Measurements from ENCODE around the gene ABCA13. TPM values are rescaled to one million over a fixed set of nuclear protein-coding genes. Genes with fewer than 3 reads are reported as not detected.

Gene ABCA13
- total RNA-seq, 1 donor from 2014 or later: not detected

DNA sequence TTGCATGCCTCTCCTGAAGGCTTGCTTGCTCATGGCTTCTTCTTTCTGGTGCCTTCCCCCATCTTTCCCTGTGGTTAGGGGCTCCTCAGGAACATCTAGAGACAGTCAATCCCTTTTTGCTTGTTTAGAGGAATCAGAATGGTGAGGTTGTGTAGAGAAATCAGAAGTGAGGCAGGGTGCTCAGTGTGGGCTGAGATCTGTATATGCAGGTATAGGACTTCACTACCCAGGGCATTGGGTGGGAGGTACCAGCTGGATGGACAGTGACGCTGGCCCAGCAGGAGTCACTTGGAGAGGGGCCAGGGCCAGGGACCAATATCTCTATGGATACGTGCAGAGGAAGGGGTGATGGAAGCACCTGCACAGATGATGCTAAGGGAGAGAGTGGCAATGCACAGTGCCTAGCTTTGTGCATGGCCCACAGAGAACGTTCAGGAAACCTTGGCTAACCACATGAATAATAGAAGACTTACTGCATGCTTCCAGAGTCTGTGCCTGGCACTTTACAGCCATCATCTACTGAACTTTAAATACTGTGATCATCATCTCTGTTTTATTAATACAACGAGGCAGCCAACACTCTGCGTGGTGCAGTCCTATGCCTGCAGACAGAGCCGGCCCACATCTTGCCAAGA is 255.2 kb downstream of the ABCA13 start:
- no peak for DNase-seq (ENCODE audit: low read depth in 2 of 2)

- DNase-seq (ENCODE audit: low read depth in 2 of 2): no peak
Observed at GRCh38 chr7:48426966-48427555, 255.8 kb downstream of the ABCA13 start.

GRCh38 chr7:48427671-48428070 is 256.4 kb downstream of the ABCA13 start:
- DNase-seq (ENCODE audit: low read depth in 2 of 2): no peak

- DNase-seq (ENCODE audit: low read depth in 2 of 2): no peak
Observed at GRCh38 chr7:48428091-48428684, 256.9 kb downstream of the ABCA13 start.

GRCh38 chr7:48429117-48429516 is 257.9 kb downstream of the ABCA13 start:
- DNase-seq (ENCODE audit: low read depth in 2 of 2): no peak

- no peak for DNase-seq (ENCODE audit: low read depth in 2 of 2)
Observed at GRCh38 chr7:48438206-48438605, 266.9 kb downstream of the ABCA13 start.

DNA sequence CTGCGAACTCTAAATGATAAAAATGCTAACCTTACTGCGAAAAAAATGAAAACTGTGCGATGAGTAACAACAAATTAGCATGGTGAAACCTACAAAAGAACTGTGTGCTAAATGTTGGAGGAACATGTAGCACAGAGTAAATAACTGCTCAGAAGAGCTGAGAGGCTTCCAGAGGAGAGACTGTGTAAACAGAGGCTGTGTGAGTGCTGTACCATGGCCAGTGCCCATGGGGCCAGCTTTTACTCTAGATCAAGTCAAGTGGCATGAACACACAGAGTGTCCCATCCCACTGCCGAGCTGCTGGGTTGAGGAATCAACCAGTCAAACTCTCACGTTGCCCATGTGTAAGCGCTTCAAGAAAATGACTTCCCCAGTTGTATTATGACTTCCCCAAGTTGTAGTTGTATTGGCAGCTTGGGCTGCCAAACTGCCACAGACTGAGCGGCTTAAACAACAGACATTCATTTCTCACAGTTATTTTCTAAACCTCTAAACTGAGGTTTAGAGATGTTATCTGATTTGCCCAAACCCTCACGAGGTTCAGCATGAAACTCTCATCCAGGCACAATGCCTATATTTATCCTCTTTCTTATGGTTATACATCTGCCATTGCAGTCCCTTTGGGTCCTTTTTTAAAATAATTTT is 270.7 kb downstream of the ABCA13 start:
- DNase-seq (ENCODE audit: low read depth in 2 of 2): no peak

DNA sequence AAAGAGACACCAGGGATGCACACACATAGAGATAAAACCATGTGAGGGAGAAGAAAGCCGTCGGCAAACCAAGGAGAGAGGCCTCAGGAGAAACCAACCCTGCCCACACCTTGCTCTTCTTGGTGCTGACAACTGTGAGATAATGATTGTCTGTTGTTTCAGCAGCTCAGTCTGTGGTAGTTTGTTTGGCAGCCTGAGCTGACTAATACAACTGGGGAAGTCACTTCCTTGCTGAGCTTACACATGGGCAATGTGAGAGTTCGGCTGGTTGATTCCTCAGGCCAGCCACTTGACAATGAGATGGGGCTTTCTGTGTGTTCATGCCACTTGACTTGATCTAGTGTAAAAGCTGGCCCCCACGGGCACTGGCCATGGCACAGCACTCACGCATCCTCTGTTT is 271.8 kb downstream of the ABCA13 start:
- DNase-seq (ENCODE audit: low read depth in 2 of 2): no peak

DNA sequence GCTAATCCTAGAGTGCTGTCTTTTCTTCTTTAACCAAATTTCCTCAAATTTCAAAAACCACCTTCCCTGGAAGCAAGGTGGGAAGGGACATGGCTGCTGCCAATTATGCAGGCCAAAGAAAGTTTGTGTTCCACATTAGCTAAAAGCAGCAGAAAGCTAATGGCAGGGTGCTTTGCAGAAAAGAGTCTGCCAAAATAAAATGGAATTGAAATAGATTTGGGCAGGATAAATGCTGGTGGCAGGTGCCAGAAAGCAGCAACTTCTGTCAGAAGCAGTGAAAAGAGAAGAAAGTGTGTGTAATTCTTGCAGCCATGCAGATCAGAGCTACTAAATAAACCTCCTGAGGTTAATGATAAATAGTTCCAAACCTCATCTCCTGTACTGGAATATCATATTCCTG is 275.5 kb downstream of the ABCA13 start:
- DNase-seq (ENCODE audit: low read depth in 2 of 2): no peak

DNA sequence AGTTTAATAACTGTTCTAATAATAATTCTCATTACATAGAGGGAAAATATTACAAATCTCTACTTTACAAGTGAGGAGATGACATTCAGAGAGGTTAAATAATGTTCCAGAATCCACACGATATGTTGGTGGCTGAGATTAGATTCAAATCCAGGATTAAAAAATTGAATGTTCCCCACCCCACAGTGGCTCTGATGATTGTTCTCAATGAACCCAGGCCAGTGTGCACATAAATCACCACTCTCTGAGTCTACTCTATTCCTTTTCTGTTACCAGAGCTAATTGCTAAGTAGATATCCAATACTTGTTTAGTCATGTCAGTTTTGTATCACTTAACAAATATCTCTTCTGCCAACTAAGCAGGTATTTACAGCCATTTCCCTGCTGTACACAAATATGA is 281.0 kb downstream of the ABCA13 start:
- no peak for DNase-seq (ENCODE audit: low read depth in 2 of 2)

DNA sequence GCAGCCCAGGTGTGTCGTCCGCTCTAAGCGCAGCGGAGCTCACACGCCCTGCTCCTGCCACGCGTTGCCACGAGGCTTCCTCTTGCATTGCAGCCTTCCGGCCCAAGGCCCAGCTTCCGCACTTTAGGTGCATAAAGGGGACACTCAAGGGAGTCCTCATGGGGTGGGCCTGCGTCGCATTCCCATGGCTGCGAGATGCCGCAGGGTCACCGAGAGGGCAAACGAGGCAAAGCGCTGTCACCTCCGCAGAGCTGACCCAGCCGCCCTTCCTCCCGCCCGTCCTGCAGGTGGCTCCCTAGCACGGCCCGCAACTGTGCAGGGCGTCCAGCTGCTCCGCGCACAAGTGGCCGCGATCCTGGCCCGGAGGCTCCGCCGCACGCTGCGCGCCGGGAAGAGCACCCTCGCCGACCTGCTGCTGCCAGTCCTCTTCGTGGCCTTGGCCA is 283.5 kb downstream of the ABCA13 start:
- no peak for DNase-seq (ENCODE audit: low read depth in 2 of 2)

DNA sequence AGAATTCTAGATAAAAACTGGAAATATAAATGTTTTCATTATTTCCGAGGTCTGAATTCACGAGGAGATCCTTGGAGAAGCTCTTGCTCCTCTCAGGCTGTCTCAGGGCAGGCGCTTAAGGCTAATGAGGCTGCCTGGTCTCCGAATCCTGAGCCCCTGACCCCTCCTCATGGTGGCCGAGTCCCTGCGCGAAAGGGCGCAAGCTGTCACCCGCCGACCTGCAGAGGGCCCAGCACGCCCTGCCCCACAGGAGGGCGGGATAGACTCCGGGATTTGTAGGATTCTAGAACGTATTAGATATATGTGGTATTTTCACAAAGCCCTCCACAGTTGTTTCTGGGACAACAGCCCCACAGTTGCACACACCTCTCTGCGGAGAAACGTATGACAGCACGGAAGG is 284.1 kb downstream of the ABCA13 start:
- DNase-seq (ENCODE audit: low read depth in 2 of 2): no peak

GRCh38 chr7:48458701-48459524 is 287.7 kb downstream of the ABCA13 start:
- no peak for DNase-seq (ENCODE audit: low read depth in 2 of 2)

GRCh38 chr7:48466713-48467112 is 295.5 kb downstream of the ABCA13 start:
- no peak for DNase-seq (ENCODE audit: low read depth in 2 of 2)

DNA sequence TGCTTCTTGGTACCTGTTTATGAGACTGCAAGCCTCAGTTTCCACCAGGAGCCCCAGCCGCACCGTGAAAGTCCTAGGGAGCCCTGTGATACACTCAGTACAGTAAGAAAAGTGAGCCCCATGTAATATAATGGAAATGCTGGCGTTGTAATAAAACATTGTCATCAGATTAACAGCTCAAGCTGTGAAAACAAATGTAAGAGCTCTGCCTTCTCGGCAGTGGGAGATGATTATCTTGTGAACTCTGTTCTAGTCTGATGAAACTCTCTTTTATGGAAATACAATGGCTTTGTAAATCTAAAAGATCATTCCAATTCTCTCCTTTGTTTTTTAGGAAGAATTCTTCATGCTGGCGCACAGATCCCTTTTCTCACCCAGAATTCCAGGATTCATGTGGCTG is 299.9 kb downstream of the ABCA13 start:
- DNase-seq (ENCODE audit: low read depth in 2 of 2): no peak

DNA sequence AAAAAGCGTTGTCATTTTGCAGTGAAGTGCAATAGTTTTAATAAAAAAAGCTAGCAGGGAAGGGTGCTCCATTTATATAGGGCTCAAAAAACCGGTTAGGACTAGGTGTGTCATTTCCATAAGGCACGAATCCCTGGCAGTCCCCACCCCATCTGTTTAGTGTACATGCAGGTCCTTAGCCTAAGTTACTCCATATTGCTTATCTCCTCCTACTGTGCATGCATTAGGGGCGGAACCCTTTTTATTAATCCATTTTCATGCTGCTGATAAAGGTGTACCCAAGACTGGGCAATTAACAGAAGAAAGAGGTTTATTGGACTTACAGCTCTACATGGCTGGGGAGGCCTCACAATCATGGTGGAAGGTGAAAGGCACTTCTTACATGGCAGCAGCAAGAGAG is 301.4 kb downstream of the ABCA13 start:
- no peak for DNase-seq (ENCODE audit: low read depth in 2 of 2)

GRCh38 chr7:48473205-48473865 is 302.1 kb downstream of the ABCA13 start:
- DNase-seq (ENCODE audit: low read depth in 2 of 2): no peak

DNA sequence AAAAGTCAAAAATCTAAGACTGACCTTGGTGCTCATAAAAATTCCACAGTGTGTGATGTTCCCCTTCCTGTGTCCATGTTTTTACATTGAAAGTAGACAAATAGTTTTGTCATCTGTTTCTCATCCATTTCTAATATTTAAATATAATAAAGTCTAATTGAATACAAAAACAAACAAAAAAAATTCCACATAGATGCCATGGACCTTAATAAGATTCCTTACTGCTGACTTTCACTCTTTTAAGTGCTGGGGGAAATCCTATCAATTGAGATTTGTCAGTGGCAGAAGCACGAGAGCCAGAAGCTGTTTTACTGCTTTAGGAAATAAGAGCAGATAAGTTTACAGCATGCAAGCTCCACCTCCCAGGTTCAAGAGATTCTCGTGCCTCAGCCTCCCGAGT is 310.0 kb downstream of the ABCA13 start:
- no peak for DNase-seq (ENCODE audit: low read depth in 2 of 2)

GRCh38 chr7:48497521-48497920 is 326.3 kb downstream of the ABCA13 start:
- no peak for DNase-seq (ENCODE audit: low read depth in 2 of 2)

- no peak for DNase-seq (ENCODE audit: low read depth in 2 of 2)
Observed at GRCh38 chr7:48502021-48502420, 330.8 kb downstream of the ABCA13 start.

DNA sequence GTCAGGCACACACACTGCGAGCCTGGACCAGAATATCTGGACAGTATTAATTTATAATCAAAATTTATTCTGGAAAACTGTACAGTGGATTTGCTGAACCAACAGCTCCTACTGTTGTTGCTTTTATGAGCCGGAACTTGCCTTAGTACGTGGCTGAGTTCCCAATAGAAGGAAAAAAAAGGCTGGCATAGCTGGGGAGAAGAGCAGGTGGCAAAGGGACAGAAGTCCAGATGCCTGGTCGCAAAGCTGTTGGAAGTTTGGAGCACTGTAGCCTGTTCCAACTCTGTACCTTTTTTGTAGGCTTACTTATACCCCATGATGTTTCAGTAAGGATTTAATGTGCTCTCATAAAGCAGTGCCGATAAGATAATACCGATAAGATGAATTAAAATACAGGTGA is 333.8 kb downstream of the ABCA13 start:
- no peak for DNase-seq (ENCODE audit: low read depth in 2 of 2)

Measured in lung microvascular endothelial cell (primary cell).